ENCODE data around the gene CR1L. TPM values are rescaled to one million over a fixed set of nuclear protein-coding genes. Genes with fewer than 3 reads are reported as not detected.

Gene CR1L
- total and polyA plus RNA-seq, 9 of the 15 experiments (the other 6 are each of a cell fraction or from before 2014, with no cell fraction given): 10.1 to 74.8 (median 34.3) TPM

GRCh38 chr1:207658904-207659485, 14.1 kb downstream of the CR1L start (continued):
- TF ChIP-seq, protein P1, sequence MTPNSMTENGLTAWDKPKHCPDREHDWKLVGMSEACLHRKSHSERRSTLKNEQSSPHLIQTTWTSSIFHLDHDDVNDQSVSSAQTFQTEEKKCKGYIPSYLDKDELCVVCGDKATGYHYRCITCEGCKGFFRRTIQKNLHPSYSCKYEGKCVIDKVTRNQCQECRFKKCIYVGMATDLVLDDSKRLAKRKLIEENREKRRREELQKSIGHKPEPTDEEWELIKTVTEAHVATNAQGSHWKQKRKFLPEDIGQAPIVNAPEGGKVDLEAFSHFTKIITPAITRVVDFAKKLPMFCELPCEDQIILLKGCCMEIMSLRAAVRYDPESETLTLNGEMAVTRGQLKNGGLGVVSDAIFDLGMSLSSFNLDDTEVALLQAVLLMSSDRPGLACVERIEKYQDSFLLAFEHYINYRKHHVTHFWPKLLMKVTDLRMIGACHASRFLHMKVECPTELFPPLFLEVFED (CRISPR knock-in tag; conservative IDR thresholded peaks at IDR 0.05): no peak
- TF ChIP-seq CEBPG (CRISPR knock-in tag; IDR thresholded peaks at IDR 0.05) (no peak), CEBPG (tag; conservative IDR thresholded peaks at IDR 0.05 in 1 of 2, IDR thresholded peaks at IDR 0.05 in 1 of 2) (no peak), THRAP3 (IDR thresholded peaks at IDR 0.05; ENCODE audit: borderline replicate concordance) (no peak), RBM25 (IDR thresholded peaks at IDR 0.05; ENCODE audit: low read depth, low read length, severe bottlenecking) (no peak), ZBTB8A (IDR thresholded peaks at IDR 0.05; ENCODE audit: partially characterized antibody) (no peak), PRMT5 (CRISPR knock-in tag; IDR thresholded peaks at IDR 0.05) (no peak), CTCFL (IDR thresholded peaks at IDR 0.05; ENCODE audit: borderline replicate concordance, insufficient read depth, low read depth, low read length, poor library complexity, severe bottlenecking) (no peak), KAT7 (CRISPR knock-in tag; IDR thresholded peaks at IDR 0.05; ENCODE audit: borderline replicate concordance) (no peak)
- TF ChIP-seq, protein P2, sequence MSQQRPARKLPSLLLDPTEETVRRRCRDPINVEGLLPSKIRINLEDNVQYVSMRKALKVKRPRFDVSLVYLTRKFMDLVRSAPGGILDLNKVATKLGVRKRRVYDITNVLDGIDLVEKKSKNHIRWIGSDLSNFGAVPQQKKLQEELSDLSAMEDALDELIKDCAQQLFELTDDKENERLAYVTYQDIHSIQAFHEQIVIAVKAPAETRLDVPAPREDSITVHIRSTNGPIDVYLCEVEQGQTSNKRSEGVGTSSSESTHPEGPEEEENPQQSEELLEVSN (IDR thresholded peaks at IDR 0.05; ENCODE audit: borderline replicate concordance in 1 of 2, extremely low read depth in 1 of 2, insufficient read depth in 1 of 2, insufficient read length in 1 of 2, low read depth in 1 of 2, low read length in 1 of 2, poor library complexity in 1 of 2, severe bottlenecking in 1 of 2): peak in 1 of 2 experiments; percentile 22

Measured in K562 (cell line).